ENCODE data around the gene BICC1. TPM values are rescaled to one million over a fixed set of nuclear protein-coding genes. Genes with fewer than 3 reads are reported as not detected.

Gene BICC1
- total RNA-seq, 1 experiment from 2014 or later: 118 TPM

DNA sequence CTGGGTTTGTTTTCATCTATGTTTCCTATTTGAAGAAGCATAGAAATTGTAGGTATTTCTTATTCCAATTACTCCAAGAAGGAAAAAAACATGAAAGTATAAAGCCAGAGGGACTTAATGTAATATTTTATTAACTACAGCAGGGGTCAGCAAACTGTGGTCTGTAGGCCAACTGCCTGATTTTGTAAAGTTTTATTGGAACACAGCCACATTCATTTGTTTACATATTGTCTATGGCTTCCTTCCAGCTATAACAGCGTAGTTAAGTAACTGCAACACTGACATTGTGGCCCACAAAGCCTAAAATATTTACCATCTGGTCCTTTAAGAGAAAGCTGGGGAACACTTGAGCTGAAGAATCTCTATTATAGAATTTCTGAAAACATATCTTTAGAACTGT, 306.2 kb downstream of the BICC1 start:
- Histone ChIP-seq H3K9me3 (no peaks in the 10 kb centered on the region), H3K36me3 (ENCODE audit: control insufficient read depth, insufficient read depth, low read length) (peaks cover 5% of the 10 kb centered on the region), H3K4me1 (peaks cover 36% of the 10 kb centered on the region), H3K27me3 (replicated peaks; ENCODE audit: control insufficient read depth, insufficient read depth, low read length) (no peaks in the 10 kb centered on the region), H3K4me3 (ENCODE audit: low read depth, low read length) (no peak overlapping the region)
- Mint-ChIP-seq H3K4me1 (ENCODE audit: low read depth, unreplicated experiment) (peaks cover 64% of the 10 kb centered on the region), H3K4me3 (ENCODE audit: unreplicated experiment) (no peak overlapping the region), H3K27me3 (ENCODE audit: insufficient read depth, unreplicated experiment) (no peaks in the 10 kb centered on the region), H3K27ac (ENCODE audit: unreplicated experiment) (no peak overlapping the region), H3K9me3 (ENCODE audit: unreplicated experiment) (no peaks in the 10 kb centered on the region), H3K36me3 (ENCODE audit: insufficient read depth, unreplicated experiment) (peaks cover 83% of the 10 kb centered on the region)
- intact Hi-C loops (cut with micrococcal nuclease; ENCODE audit: unreplicated experiment): loop anchor here (10.0 kb wide), 2 partner anchors 356 to 404 kb away; partner anchors contain the start of gene PHYHIPL
- CTCF ChIA-PET: no interaction called here
- POLR2A ChIA-PET: no interaction called here
- DNase-seq: no peak
- TF ChIP-seq, protein P1, sequence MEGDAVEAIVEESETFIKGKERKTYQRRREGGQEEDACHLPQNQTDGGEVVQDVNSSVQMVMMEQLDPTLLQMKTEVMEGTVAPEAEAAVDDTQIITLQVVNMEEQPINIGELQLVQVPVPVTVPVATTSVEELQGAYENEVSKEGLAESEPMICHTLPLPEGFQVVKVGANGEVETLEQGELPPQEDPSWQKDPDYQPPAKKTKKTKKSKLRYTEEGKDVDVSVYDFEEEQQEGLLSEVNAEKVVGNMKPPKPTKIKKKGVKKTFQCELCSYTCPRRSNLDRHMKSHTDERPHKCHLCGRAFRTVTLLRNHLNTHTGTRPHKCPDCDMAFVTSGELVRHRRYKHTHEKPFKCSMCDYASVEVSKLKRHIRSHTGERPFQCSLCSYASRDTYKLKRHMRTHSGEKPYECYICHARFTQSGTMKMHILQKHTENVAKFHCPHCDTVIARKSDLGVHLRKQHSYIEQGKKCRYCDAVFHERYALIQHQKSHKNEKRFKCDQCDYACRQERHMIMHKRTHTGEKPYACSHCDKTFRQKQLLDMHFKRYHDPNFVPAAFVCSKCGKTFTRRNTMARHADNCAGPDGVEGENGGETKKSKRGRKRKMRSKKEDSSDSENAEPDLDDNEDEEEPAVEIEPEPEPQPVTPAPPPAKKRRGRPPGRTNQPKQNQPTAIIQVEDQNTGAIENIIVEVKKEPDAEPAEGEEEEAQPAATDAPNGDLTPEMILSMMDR (IDR thresholded peaks at IDR 0.05; ENCODE audit: insufficient read depth in 1 of 2, low read depth in 1 of 2, low read length in 1 of 2, severe bottlenecking in 1 of 2, unreplicated experiment in 1 of 2): peak in 1 of 2 experiments; percentile 14
- no TSS peak for BruUV-seq (replicated peaks)

DNA sequence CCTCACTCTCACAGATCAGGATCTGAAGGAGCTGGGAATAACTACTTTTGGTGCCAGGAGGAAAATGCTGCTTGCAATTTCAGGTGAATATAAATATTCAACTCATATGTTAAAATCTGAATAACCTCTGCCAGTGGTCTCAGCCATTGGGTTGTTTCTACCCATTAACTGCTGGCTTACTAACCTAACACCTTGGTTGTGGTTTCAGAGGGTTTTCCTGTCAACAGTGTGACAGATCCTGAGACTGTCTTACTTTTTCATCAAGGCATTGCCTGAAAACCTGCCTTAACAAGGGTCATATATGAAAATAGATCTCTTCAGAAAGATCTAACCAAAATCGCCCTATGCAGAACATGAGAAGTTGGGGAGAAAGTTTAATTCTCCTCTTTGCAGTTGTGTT, 307.7 kb downstream of the BICC1 start:
- CTCF ChIA-PET: no interaction called here
- no peak for DNase-seq
- H3K4me1 ChIP-seq: peaks cover 22% of the 10 kb centered on the region
- no peaks in the 10 kb centered on the region for H3K9me3 ChIP-seq
- POLR2A ChIA-PET: no interaction called here
- Mint-ChIP-seq H3K9me3 (ENCODE audit: unreplicated experiment) (no peaks in the 10 kb centered on the region), H3K4me1 (ENCODE audit: low read depth, unreplicated experiment) (peaks cover 51% of the 10 kb centered on the region), H3K36me3 (ENCODE audit: insufficient read depth, unreplicated experiment) (peaks cover 76% of the 10 kb centered on the region), H3K27ac (ENCODE audit: unreplicated experiment) (no peak overlapping the region), H3K4me3 (ENCODE audit: unreplicated experiment) (no peak overlapping the region), H3K27me3 (ENCODE audit: insufficient read depth, unreplicated experiment) (no peaks in the 10 kb centered on the region)
- no TSS peak for BruUV-seq (replicated peaks)
- peaks cover 5% of the 10 kb centered on the region for H3K36me3 ChIP-seq (ENCODE audit: control insufficient read depth, insufficient read depth, low read length)
- intact Hi-C loops (cut with micrococcal nuclease; ENCODE audit: unreplicated experiment): no loop called here
- H3K27me3 ChIP-seq (replicated peaks; ENCODE audit: control insufficient read depth, insufficient read depth, low read length): no peaks in the 10 kb centered on the region
- H3K4me3 ChIP-seq (ENCODE audit: low read depth, low read length): no peak overlapping the region
- TF ChIP-seq, protein P1 (IDR thresholded peaks at IDR 0.05; ENCODE audit: insufficient read depth in 1 of 2, low read depth in 1 of 2, low read length in 1 of 2, severe bottlenecking in 1 of 2, unreplicated experiment in 1 of 2): no peak

DNA sequence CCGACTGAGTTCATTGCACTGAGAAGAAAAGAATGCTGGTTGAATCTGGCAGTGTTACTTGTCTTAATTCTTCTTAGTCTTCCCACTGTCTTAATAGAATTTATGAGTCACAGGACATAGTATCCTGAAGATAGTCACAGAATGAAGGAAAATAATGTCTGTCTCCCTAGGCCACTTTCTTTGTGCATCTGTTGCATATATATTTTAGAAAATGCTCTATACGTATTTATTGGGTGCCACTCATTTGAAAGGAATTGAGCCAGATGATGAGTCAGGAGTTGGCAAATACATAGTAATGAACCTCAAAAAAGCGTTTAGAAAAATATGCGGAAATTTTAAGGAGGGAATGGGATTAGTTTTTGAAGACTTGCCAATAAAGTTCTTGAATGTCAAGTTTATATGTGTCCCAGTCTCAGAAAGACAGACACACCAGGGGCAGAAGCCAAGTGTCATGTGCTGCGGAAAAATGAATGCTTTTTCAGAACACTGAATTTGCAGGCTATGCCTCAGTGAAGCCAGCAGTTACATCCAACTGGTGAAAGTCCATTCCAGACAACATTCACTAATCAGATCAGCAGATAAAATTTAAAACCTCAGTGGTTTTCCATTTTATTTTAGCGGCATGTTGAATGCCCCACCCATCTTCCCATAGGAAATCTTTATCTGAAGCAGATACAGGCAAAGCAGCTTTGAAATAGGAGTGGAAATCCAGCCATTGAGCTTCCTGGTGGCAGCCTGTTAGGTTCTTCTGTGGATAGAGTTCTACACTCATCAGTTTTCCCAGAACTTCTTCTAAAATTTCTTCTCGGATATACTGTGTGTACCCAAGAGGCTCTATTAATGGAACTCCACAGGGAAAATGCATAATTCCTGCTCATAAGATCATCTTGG, 308.4 kb downstream of the BICC1 start:
- H3K4me1 ChIP-seq: peaks cover 15% of the 10 kb centered on the region
- CTCF ChIA-PET: no interaction called here

More for the DNA sequence above, 308.4 kb downstream of the BICC1 start:
- Mint-ChIP-seq H3K27ac (ENCODE audit: unreplicated experiment) (no peak overlapping the region), H3K27me3 (ENCODE audit: insufficient read depth, unreplicated experiment) (no peaks in the 10 kb centered on the region), H3K9me3 (ENCODE audit: unreplicated experiment) (no peaks in the 10 kb centered on the region), H3K4me3 (ENCODE audit: unreplicated experiment) (no peak overlapping the region), H3K36me3 (ENCODE audit: insufficient read depth, unreplicated experiment) (peaks cover 76% of the 10 kb centered on the region), H3K4me1 (ENCODE audit: low read depth, unreplicated experiment) (peaks cover 44% of the 10 kb centered on the region)
- intact Hi-C loops (cut with micrococcal nuclease; ENCODE audit: unreplicated experiment): no loop called here
- Histone ChIP-seq H3K4me3 (ENCODE audit: low read depth, low read length) (no peak overlapping the region), H3K9me3 (no peaks in the 10 kb centered on the region), H3K36me3 (ENCODE audit: control insufficient read depth, insufficient read depth, low read length) (peaks cover 4% of the 10 kb centered on the region), H3K27me3 (replicated peaks; ENCODE audit: control insufficient read depth, insufficient read depth, low read length) (no peaks in the 10 kb centered on the region)
- POLR2A ChIA-PET: no interaction called here
- DNase-seq: no peak
- BruUV-seq (replicated peaks): TSS peak; percentile 7
- TF ChIP-seq, protein P1 (IDR thresholded peaks at IDR 0.05; ENCODE audit: insufficient read depth in 1 of 2, low read depth in 1 of 2, low read length in 1 of 2, severe bottlenecking in 1 of 2, unreplicated experiment in 1 of 2): no peak
